Lower leg skin (tissue), 4 donors: ENCODE measurements around the gene RPN1. TPM values are rescaled to one million over a fixed set of nuclear protein-coding genes. Genes with fewer than 3 reads are reported as not detected.

Experiments used
- DNase-seq, 2 donors: peaks; one replicate each; pipeline ENCODE4 v3.0.0-alpha.2; 2019; ENCODE audit warnings: low spot score in 2 of 2
- H3K4me3 ChIP-seq: fragments of 200-600 bp; sonication (generic); 2 replicates; pipeline ENCODE4 v1.5.1; 2017; ENCODE audit warnings: mild to moderate bottlenecking, low read depth; ENCODE audit not compliant: poor library complexity, severe bottlenecking
- POLR2A ChIP-seq, 2 donors: fragments of 450-650 bp; IDR thresholded peaks; one replicate each; pipeline ENCODE4 v1.6.1; 2016 to 2017; ENCODE audit warnings: antibody characterized with exemption in 2 of 2, mild to moderate bottlenecking in 1 of 2, moderate library complexity in 1 of 2
- WGBS, 2 donors: methylation state at CpG; one replicate each; pipeline ENCODE4 v1.1.5; 2018; 5-methylcytosine and 5-hydroxymethylcytosine counted together
- intact Hi-C: fragments of 100-400 bp; cut with DNase I; formaldehyde crosslinking; loops from one replicate; pipeline ENCODE4 v1.15.0; 2023; ENCODE audit warnings: low total_unique reads
- total RNA-seq, 4 donors: library from RNA; depleted of rRNA; stranded (reverse); fragments of >200 nt; gene quantifications; one replicate each; pipeline ENCODE4 v1.1.0, GENCODE V29; 2016
- TF ChIP-seq, protein P1 (sequence below), 3 donors: fragments of 450-650 bp; IDR thresholded peaks; one replicate each; pipeline ENCODE4 v1.5.1; 2016; ENCODE audit warnings: antibody characterized with exemption in 3 of 3, mild to moderate bottlenecking in 3 of 3, moderate library complexity in 2 of 3

Gene RPN1
- total RNA-seq, 4 donors from 2014 or later = 99.9 to 173 (median 141) TPM

- intact Hi-C loops = loop anchor here (5.0 kb wide), 1 partner anchor 1445 kb away; no protein-coding TSS in a partner anchor
- DNase-seq = no peak
- TF ChIP-seq POLR2A (IDR thresholded peaks at IDR 0.05) = no peak
- TF ChIP-seq, protein P1, sequence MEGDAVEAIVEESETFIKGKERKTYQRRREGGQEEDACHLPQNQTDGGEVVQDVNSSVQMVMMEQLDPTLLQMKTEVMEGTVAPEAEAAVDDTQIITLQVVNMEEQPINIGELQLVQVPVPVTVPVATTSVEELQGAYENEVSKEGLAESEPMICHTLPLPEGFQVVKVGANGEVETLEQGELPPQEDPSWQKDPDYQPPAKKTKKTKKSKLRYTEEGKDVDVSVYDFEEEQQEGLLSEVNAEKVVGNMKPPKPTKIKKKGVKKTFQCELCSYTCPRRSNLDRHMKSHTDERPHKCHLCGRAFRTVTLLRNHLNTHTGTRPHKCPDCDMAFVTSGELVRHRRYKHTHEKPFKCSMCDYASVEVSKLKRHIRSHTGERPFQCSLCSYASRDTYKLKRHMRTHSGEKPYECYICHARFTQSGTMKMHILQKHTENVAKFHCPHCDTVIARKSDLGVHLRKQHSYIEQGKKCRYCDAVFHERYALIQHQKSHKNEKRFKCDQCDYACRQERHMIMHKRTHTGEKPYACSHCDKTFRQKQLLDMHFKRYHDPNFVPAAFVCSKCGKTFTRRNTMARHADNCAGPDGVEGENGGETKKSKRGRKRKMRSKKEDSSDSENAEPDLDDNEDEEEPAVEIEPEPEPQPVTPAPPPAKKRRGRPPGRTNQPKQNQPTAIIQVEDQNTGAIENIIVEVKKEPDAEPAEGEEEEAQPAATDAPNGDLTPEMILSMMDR (IDR thresholded peaks at IDR 0.05) = no peak
- 82 to 86% methylated on average over 12 to 13 of the region's 13 CpGs for WGBS, 2 donors
- H3K4me3 ChIP-seq = no peak overlapping the region
Measured at GRCh38 chr3:128572013-128572412, 78.6 kb downstream of the RPN1 start.

Other genes with a start within 250 kb of the RPN1 start
- not detected for gene DNAJB8, start 183.9 kb downstream of the RPN1 start, total RNA-seq
- 1 to 10 TPM; 2.3 to 9.3 (median 6.6) TPM for gene GATA2, start 157.6 kb downstream of the RPN1 start, total RNA-seq
- gene RAB7A, start 75.4 kb upstream of the RPN1 start, total RNA-seq = 100 to 1,000 TPM in 3 of 4 donors, 10 to 100 TPM in 1; 82.0 to 127 (median 114) TPM
- gene ACAD9, start 228.8 kb upstream of the RPN1 start, total RNA-seq = 100 to 1,000 TPM; 101 to 180 (median 130) TPM